ENCODE results near the gene NRP1.
"Not testable (repeated sequence)": the region's sequence is repeated elsewhere in the genome, so short reads cannot be mapped to it uniquely, and the experiment has no call there.

NRP1 gene

DNA sequence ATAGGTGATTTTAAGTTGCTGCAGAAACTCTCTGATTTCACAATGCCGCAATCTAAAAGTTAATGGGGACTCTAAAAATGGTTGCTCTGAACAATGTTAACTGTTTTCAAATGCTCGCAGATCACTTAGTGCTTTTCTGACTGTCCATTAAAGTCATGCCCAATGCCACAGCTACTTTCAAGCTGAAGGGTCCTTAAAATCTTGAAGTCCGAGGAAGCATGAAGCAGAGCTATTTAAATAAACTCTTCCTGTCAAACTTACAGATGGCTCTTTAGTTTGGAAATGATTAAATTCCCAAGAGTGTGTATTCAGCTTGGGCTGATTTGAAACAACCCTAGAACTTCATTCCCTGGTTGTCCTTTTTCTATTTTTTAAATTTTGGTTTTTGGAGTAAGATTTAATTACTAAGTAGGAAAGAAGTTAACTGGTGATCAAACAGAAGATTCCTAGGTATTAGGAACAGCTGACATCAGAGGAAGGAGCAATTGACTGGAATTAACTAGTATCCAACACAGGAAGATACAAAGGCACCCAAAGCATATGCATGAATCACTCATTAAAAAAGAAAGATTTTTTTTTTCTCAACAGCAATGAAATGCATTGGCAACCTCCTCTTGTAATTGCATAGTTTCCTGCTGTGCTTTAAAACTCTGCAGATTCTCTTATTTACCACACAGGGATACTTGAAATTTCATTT lies 105.1 kb downstream of the NRP1 start:
- peak; percentile 69 for DNase-seq (ENCODE audit: low read depth, low spot score)
- in situ Hi-C loops (cut with HindIII; ENCODE audit: low sequenced_read_pairs), result no loop called here
- no peak overlapping the region for H3K4me3 ChIP-seq (ENCODE audit: low read depth, low read length)
- no peak for TF ChIP-seq CTCF (IDR thresholded peaks at IDR 0.05; ENCODE audit: low read depth, low read length)

GRCh38 chr10:33228426-33228825 lies 106.0 kb downstream of the NRP1 start:
- no peak overlapping the region for H3K4me3 ChIP-seq (ENCODE audit: low read depth, low read length)
- no peak for TF ChIP-seq CTCF (IDR thresholded peaks at IDR 0.05; ENCODE audit: low read depth, low read length)
- in situ Hi-C loops (cut with HindIII; ENCODE audit: low sequenced_read_pairs), result no loop called here
- DNase-seq (ENCODE audit: low read depth, low spot score), result no peak

DNA sequence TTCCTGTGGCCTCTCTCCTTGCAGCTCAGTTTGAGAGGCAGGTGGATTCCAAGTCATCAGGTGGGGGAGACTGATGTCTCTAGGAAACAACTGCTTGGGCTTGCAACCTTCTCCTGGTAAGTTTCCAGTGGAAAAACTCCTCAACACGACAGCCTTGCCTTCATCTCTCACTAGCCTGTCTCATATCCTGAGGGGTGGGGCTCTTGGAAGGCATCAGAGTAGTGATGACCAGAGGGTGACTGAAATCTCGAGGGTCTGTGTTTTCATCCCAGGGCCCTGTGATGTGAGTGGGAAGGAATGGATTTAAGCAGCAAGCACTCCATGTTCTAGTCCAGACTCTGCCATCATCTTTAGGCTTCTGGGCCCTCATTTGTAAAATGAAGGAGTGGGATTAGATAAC lies 107.0 kb downstream of the NRP1 start:
- in situ Hi-C loops (cut with HindIII; ENCODE audit: low sequenced_read_pairs), result no loop called here
- H3K4me3 ChIP-seq (ENCODE audit: low read depth, low read length), result no peak overlapping the region
- no peak for DNase-seq (ENCODE audit: low read depth, low spot score)
- TF ChIP-seq CTCF (IDR thresholded peaks at IDR 0.05; ENCODE audit: low read depth, low read length), result no peak

DNA sequence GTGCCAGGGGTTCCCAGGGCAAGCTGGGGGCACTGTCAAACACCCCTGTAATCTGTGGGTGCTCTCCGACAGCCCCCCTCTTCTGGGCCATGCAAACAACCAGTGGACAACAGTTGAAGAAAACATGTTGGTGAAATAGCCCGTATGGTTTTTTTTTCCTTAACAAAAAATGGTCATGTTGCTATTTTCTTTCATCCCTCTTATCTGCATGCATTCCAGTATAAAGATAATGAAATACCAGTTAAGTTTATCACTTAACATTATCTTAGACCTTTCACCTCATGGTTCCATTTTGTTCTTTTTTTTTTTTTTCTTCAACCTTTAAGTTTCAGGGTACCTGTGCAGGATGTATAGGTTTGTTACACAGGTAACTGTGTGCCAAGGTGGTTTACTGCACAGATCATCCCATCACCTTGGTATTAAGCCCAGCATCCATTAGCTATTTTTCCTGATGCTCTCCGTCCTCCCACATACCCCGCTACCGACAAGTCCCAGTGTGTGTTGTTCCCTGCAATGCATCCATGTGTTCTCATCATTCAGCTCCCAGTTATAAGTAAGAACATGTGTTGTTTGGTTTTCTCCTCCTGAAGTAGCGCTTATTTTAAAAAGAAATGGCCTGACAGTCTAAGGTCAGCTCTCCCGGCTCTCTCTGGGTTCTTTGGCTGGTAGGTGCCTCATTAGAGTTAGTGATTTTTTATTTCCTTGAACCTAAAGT lies 110.1 kb downstream of the NRP1 start:
- TF ChIP-seq CTCF (IDR thresholded peaks at IDR 0.05; ENCODE audit: low read depth, low read length), result no peak
- no peak overlapping the region for H3K4me3 ChIP-seq (ENCODE audit: low read depth, low read length)
- no peak for DNase-seq (ENCODE audit: low read depth, low spot score)
- in situ Hi-C loops (cut with HindIII; ENCODE audit: low sequenced_read_pairs), result no loop called here

GRCh38 chr10:33223326-33224000 lies 111.0 kb downstream of the NRP1 start:
- TF ChIP-seq CTCF (IDR thresholded peaks at IDR 0.05; ENCODE audit: low read depth, low read length), result no peak
- in situ Hi-C loops (cut with HindIII; ENCODE audit: low sequenced_read_pairs), result no loop called here

GRCh38 chr10:33222304-33222703 lies 112.2 kb downstream of the NRP1 start:
- in situ Hi-C loops (cut with HindIII; ENCODE audit: low sequenced_read_pairs); DNase-seq (ENCODE audit: low read depth, low spot score); H3K4me3 ChIP-seq (ENCODE audit: low read depth, low read length): not testable (repeated sequence)

More at GRCh38 chr10:33223326-33224000, 111.0 kb downstream of the NRP1 start:
- no peak for DNase-seq (ENCODE audit: low read depth, low spot score)
- no peak overlapping the region for H3K4me3 ChIP-seq (ENCODE audit: low read depth, low read length)

GRCh38 chr10:33217854-33218253 lies 116.6 kb downstream of the NRP1 start:
- no peak overlapping the region for H3K4me3 ChIP-seq (ENCODE audit: low read depth, low read length)
- TF ChIP-seq CTCF (IDR thresholded peaks at IDR 0.05; ENCODE audit: low read depth, low read length), result no peak
- DNase-seq (ENCODE audit: low read depth, low spot score), result no peak
- in situ Hi-C loops (cut with HindIII; ENCODE audit: low sequenced_read_pairs), result no loop called here
